ENCODE measurements around the gene PVR.
"Not testable (repeated sequence)": the region's sequence is repeated elsewhere in the genome, so short reads cannot be mapped to it uniquely, and the experiment has no call there.

PVR gene

DNA sequence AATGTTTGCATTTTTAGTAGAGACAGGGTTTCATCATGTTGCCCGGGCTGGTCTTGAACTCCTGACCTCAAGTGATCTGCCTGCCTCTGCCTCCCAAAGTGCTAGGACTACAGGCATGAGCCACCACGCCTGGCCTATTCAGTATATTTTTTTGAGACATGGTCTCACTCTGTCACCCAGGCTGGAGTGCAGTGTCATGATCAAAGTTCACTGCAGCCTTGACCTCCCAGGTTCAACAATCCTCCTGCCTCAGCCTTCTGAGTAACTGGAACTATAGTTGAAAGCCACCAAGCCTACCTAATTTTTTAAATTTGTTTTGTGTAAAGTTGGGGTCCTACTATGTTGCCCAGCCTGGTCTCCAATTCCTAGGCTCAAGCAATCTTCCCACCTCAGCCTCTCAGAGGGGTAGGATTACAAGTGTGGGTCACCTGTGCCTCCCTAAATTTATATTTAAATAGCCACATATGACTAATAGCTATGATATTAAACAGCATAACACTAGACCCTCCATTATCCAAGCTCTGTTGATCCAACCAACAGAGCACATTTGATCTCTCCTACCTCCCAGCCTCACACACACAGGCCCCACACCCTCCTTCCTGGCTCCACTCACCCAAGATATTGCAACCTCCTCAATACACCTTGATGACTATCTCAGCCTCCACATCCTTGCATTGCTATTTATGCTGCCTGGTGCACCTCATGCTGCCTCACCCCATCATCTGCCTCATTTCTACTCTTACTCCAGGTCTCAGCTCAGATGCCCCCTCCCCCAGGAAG lies 25.5 kb downstream of the PVR start:
- TF ChIP-seq, protein P1, sequence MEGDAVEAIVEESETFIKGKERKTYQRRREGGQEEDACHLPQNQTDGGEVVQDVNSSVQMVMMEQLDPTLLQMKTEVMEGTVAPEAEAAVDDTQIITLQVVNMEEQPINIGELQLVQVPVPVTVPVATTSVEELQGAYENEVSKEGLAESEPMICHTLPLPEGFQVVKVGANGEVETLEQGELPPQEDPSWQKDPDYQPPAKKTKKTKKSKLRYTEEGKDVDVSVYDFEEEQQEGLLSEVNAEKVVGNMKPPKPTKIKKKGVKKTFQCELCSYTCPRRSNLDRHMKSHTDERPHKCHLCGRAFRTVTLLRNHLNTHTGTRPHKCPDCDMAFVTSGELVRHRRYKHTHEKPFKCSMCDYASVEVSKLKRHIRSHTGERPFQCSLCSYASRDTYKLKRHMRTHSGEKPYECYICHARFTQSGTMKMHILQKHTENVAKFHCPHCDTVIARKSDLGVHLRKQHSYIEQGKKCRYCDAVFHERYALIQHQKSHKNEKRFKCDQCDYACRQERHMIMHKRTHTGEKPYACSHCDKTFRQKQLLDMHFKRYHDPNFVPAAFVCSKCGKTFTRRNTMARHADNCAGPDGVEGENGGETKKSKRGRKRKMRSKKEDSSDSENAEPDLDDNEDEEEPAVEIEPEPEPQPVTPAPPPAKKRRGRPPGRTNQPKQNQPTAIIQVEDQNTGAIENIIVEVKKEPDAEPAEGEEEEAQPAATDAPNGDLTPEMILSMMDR (IDR thresholded peaks at IDR 0.05; ENCODE audit: low read depth, low read length) = no peak
- DNase-seq = no peak
- H3K4me3 ChIP-seq (ENCODE audit: low read depth, low read length) = no peak overlapping the region

DNA sequence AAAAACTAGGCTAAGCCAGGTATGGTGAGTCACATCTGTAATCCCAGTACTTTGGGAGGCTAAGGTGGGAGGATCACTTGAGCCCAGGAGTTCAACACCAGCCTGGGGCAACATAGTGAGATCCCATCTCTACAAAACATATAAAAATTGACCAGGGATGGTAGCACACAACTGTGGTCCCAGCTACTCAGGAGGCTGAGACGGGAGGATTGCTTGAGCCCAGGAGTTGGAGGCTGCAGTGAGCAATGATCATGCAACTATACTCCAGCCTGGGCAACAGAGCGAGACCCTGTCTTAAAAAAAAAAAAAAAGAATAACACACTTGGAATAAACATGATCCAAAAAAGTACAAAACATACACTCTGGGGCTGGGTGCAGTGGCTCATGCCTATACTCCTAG lies 26.3 kb downstream of the PVR start:
- H3K36me3 ChIP-seq; H3K4me3 ChIP-seq (ENCODE audit: low read depth, low read length); H3K9me3 ChIP-seq; DNase-seq; H3K4me1 ChIP-seq; H3K27me3 ChIP-seq: not testable (repeated sequence)

More for the DNA sequence above, 25.5 kb downstream of the PVR start:
- Histone ChIP-seq H3K9me3 (no peaks in the 10 kb centered on the region), H3K27me3 (no peaks in the 10 kb centered on the region), H3K36me3 (no peaks in the 10 kb centered on the region), H3K4me1 (no peaks in the 10 kb centered on the region)

DNA sequence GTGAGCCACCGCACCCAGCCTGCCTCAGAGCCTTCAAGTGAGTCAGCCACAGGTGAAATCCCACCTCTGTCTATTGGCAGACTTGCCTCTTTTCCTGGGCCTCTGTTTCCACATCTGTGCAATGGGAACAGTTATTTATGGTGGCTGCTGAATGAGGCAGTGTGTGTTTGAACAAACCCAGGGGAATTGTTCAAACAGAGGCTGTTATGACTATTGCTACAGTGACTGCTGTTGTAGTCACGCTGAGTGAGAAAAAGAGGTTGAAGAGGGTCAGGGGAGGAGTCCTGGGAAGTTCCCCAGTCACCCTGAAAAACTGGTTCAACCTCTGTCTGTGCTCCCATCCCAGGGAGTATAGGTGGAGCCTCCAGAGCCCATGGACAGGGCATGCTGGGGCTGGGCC lies 27.7 kb downstream of the PVR start, which contains the start of gene CEACAM19:
TSS of gene CEACAM19 (plus strand) at position 83 of the 400 bp plus-strand sequence. CDS start 450 bp downstream, outside the sequence.
- DNase-seq = no peak
- Histone ChIP-seq H3K4me3 (ENCODE audit: low read depth, low read length) (no peak within 1 kb of the TSS), H3K4me1 (no peaks in the 10 kb centered on the region), H3K9me3 (no peaks in the 10 kb centered on the region), H3K27me3 (no peaks in the 10 kb centered on the region), H3K36me3 (no peaks in the 10 kb centered on the region)
- TF ChIP-seq, protein P1 (IDR thresholded peaks at IDR 0.05; ENCODE audit: low read depth, low read length) = no peak

DNA sequence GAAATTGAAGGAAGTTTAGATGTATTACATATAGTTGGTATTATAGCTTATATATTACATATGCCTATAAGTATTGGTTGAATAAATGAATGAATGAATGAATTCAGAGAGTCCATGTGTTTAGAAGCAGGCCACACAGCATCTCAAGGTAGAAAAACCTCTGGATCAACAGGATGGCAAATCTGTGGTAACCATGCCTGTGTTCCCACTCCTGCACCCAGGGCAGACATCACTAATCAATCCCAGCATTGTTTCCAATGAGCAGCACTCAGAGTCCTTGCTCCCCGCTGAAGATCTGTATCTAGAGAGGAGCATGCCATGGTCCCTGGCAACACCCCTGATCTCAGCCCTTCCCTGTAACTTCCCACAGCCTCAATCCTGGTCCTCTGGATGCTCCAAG lies 28.5 kb downstream of the PVR start:
- H3K27me3 ChIP-seq = no peaks in the 10 kb centered on the region
- no peak overlapping the region for H3K4me3 ChIP-seq (ENCODE audit: low read depth, low read length)
- no peaks in the 10 kb centered on the region for H3K9me3 ChIP-seq
- DNase-seq = no peak
- no peaks in the 10 kb centered on the region for H3K36me3 ChIP-seq
- no peaks in the 10 kb centered on the region for H3K4me1 ChIP-seq
- TF ChIP-seq, protein P1 (IDR thresholded peaks at IDR 0.05; ENCODE audit: low read depth, low read length) = no peak

DNA sequence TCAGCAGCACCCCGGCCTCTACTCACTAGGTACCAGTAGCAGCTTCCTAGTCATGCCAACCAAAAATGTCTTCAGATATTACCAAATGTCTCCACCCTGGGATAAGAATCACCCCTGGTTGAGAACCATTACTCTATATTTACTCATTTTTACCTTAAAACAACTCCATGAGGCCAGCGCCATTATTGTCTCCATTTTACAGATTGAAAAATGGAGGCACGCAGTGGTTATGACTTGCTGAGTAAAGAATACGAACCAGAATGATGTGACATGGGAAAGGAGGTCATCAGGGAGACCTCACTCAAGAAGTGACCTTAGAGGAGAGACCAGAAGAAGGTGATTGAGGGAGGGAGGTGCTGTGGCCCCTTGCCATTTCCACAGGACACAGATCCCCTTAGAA lies 29.8 kb downstream of the PVR start:
- Histone ChIP-seq H3K36me3 (no peaks in the 10 kb centered on the region), H3K9me3 (no peaks in the 10 kb centered on the region), H3K4me3 (ENCODE audit: low read depth, low read length) (no peak overlapping the region), H3K4me1 (no peaks in the 10 kb centered on the region), H3K27me3 (no peaks in the 10 kb centered on the region)
- TF ChIP-seq, protein P1 (IDR thresholded peaks at IDR 0.05; ENCODE audit: low read depth, low read length) = no peak
- DNase-seq = no peak

DNA sequence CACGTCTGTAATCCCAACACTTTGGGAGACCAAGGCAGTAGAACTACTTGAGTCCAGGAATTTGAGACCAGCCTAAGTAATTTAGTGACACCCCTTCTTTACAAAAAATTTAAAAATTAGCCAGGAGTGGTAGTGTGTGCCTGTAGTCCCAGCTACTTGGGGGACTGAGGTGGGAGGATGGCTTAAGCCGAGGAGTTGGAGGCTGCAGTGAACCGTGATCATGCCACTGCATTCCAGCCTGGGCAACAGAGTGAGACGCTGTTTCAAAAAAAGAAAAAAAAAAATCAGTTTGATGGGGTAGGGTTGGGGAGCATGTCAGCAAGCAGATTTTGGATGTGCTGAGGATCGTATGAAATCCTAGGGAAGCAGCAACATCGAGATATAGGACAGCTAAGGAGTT lies 31.8 kb downstream of the PVR start:
- no peaks in the 10 kb centered on the region for H3K9me3 ChIP-seq
- DNase-seq = no peak

More for the DNA sequence above, 31.8 kb downstream of the PVR start:
- Histone ChIP-seq H3K36me3 (no peaks in the 10 kb centered on the region), H3K4me1 (no peaks in the 10 kb centered on the region), H3K27me3 (no peaks in the 10 kb centered on the region), H3K4me3 (ENCODE audit: low read depth, low read length) (no peak overlapping the region)
- TF ChIP-seq, protein P1 (IDR thresholded peaks at IDR 0.05; ENCODE audit: low read depth, low read length) = no peak
